ENCODE results near the gene C14orf132.

DNA sequence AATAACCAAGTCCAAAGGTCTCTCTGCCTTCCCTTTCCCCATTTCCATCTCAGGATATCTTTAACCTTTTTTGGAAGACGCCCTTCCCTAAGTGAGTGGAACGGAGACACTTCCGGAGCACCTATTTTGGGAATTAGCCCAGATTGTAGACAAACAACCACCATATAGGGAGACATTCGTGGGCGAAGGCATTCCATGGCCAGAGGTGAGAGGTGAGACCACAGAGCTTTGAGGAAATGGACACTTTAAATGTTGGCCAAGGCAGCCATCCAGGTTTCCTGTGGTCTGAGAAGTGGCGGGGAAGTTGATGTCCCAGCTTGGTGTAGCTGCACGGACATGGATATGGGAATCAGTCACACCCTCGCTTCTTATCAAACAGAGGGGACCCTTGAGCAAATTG, 96.1 kb downstream of the C14orf132 start:
- TF ChIP-seq SIN3A (IDR thresholded peaks at IDR 0.05; ENCODE audit: borderline replicate concordance, insufficient read depth, low read length), result no peak
- TF ChIP-seq REST (IDR thresholded peaks at IDR 0.05; ENCODE audit: insufficient read depth in 1 of 2, low read depth in 2 of 2, low read length in 2 of 2), result no peak
- no peak for TF ChIP-seq POLR2AphosphoS5 (IDR thresholded peaks at IDR 0.05; ENCODE audit: low read depth, low read length)
- TF ChIP-seq TAF1 (IDR thresholded peaks at IDR 0.05; ENCODE audit: borderline replicate concordance, insufficient read depth, low read length), result no peak
- no peak for TF ChIP-seq FOXP2 (optimal IDR thresholded peaks at IDR 0.05; ENCODE audit: borderline replicate concordance, extremely low read depth, extremely low read length, insufficient read depth)
